HG03064 (cell line): ENCODE measurements around the gene RUNX3.

Experiments used
- ATAC-seq: cut with Tn5 transposase; IDR thresholded peaks from one replicate; pipeline ENCODE4 v1.9.1; 2021; ENCODE audit warnings: low read depth; ENCODE audit not compliant: unreplicated experiment

Gene RUNX3

DNA sequence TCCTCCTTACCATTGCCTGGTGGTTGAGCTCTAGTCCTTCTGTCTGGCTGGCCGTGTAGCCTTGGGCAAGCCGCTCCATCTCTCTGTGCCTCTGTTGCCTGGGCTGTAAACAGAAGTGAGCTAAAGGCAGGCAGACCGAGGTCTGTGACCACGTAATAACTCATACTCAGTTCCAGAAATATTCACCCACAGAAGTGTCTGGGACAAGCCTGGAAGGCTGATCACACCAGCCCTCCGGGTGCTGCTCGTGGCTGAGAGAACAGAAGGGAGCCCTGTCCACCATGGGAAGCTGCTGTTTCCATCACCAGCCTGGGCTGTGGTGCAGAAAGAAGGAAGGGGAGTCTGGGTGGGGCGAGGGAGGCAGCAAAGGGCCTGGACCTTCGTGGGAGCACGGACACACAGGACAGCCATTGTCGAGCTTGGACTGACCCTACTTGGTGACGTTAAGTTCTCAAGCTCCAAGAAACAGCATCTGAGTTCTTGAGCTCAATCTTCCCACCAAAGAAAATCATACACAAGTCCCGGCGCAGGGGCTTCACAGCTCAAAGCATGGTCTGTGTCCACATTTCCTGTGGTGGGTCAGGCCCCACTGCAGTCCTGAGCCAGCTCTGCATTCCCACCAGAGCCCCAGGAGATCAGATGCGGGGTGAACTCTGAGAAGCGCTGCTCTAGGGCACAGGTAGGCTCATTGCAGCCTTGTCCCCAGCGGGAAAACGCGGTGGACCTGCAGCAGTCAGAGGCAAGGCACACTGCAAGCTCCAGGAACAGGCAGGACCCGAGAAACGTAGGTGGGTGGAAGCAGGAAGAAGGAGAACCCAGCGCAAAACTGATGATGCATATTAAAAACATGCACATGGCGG, 61.8 kb downstream of the RUNX3 start:
- no peak for ATAC-seq

DNA sequence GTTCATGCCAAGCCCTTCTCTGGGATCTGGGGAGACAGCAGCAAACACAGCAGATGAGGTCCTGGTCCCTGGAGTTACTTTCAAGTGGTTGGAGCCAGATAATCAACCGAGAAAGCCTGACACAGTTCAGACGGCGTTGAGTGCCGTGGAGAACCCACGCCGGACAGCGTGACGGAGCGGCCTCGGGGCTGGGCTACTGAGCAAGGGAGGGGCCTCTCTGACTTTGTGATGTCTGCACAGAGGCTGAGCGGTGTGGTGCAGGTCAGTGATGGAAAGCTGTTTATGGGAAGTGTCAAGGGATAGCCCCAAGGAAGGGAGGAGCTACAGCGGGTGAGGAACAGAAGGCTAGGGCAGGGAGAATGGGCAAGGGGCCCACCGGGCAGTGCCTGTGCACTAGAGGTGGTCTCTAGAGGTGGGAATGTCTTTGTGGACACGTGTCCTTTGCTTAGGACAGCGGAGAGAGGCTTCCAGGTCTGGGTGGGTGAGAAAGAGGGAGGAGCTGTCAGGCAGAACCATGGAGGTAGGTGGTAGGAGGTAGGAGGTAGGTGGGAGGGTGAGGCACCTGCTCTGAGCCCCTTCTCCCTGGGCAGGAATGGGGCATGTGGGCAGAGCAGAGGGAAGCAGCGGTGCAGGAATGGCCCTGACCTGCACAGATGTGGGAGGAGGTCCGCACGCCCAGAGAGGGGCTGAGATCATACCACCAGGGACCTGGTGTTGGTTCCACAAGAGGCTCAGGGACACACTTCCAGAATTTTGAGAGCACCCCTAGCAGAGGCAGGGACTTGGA, 62.8 kb downstream of the RUNX3 start:
- ATAC-seq: no peak

DNA sequence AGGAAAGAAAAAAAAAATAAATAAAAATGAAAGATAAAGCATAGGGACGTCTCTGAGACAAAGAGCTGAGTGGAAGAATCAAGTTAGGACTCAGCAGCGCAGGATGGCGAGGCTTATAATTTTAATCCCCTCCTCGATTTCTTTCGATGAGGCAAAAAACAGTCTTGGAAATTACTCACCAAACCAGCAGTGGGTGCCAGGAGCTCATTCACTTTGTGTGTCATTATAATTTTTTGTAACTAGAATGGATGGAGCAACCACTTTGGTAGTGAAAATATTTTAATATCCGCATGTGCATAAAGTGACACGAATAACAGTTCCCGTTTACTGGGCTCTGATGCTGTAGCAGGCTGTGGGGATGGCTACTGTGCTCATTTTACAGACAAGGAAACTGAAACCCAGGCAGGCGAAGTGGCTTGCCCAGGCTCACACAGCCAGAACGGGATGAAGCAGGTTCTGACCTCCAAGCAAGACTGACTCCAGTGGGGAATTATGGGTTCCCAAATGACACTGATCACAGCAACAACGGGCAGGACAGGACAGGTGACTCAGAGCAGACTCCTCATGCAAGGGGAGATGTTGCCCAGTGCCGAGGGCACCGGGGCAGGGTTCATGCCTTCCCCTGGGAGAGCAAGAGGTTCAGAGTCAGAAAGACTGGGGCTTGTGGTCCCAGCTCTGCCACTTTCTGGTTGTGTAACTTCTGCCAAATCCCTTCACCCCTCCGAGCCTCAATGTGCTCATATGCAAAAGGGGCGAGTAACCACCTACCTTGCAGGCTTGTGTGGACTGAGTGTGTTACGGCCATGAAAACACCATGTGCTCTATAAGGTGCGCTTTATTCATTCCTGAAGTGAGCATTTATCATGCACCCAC, 63.6 kb downstream of the RUNX3 start:
- ATAC-seq: no peak

DNA sequence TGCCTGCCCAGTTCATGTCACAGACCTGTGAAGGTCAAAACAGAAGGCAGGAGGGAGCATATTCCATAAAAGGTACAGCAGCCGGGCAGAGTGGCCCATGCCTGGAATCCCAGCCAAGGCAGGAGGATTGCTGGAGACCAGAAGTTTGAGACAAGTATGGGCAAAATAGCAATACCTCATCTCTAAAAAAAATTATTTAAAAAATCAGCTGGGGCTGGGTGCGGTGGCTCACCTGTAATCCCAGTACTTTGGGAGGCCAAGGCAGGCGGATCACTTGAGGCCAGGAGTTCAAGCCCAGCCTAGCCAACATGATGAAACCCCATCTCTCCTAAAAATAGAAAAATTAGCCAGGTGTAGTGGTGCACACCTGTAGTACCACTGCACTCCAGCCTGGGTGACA, 64.5 kb downstream of the RUNX3 start:
- no peak for ATAC-seq

DNA sequence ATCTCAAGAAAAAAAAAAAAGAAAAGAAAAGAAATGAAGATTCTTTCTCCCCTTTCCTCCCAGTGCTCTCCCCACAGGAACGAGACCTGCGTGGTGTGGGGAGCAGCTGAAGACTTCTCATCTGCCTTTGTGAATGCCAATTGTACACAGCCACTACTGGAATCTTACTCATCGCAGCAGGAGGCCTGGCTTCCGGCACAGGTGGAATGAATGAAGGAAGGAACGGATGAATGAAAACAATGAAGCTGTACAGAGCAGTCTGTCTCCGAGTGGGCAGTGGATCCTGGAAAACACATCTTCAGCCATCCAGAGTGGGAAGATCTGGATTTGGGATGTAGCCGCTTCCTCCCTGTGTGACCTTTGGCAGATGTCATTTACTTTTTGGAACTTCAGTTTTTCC, 64.9 kb downstream of the RUNX3 start:
- no peak for ATAC-seq

DNA sequence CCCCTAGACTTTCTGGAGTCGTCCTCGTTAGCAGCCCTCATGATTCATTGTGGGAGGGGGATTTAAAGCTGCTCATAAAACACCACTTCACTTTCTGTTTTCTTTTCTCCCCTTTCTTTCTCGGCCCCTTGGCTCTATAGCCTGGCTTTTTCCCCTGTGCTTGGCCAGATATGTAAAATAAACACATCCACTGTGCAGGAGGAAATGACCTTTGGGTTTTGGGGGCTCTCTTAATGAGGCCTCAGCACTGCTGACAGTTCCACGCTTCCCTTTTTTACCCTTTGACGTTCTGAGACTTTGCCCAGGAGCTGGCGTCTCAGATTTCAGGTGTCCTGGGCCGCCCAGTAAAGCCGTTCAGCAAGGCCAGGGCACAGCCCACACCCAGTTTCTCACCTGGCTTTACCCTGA, 65.7 kb downstream of the RUNX3 start:
- no peak for ATAC-seq

DNA sequence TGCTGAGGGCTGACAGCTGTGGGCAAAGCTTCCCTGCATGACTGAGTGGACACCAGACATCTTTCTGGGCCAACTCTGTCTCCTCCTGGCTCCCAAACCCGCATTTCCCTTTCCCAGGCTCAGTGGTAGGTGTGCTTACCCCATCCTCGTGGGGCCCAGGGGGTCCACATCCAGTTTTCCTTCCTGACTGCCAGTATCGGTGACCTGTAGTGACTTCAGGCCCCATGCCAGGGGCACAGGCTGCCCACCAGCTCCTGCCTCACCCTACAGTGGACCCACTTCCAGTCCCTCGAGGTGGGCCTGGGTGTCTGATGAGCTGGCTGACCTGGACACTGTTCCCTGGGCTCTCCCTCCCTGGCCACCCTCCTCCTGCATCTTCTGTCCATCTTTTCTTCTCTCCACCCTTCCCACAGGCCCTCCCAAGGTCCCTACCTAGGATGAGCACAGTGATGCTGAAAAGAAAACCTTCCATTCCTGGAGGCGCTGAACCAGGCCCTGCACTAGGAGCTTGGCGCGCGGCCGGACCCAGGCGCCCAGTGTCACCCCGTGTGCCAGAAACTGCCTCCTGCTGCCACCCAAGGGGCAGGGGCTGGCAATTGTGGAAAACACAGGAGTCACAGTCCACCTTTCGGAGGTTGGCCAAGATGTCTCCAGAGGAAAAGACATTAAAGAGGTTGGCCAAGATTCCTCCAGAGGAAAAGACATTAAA, 67.1 kb downstream of the RUNX3 start:
- ATAC-seq: no peak

DNA sequence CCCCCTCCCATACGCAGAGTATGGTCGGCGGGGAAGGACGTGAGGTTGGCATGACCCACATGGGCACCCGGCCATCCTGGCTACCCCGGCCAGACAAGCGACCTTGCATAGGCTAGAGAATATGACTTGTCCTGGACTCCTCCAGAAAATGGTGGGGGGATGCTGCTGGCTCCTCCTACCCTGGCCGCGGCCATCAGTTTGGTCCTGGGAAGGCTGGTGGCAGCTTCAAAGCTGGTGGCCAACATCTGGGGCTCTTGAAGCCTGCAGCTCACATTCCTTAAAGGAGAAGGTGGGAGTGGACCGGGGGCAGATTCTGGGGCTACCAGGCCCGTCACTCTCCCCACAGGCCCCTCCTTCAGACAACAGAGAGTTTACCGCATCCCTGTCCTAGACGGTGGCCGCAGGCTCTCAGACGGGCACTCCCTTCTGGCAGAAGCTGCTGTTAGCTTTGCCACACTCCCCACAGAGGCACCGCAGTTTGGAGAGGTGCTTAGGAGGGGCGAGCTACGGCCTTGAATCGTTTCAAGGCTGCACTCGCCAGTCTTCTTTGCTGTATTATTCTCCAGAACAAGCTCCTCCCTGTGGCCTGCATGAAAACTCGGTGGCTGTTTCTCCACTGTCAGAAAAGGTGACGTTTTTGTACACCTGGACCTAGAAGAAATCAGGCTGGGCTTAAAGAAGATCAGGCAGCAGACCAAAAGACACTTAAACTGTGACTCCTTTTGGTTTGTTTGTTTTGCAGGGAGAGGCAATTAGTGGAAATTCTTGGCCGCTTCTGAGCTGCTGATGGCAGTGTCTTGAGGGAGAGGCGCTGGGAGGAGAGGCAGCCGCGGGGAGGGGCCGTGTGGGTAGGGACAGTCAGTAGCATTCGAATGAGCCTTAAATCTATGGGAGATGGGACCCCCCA, 68.0 kb downstream of the RUNX3 start:
- ATAC-seq: no peak

DNA sequence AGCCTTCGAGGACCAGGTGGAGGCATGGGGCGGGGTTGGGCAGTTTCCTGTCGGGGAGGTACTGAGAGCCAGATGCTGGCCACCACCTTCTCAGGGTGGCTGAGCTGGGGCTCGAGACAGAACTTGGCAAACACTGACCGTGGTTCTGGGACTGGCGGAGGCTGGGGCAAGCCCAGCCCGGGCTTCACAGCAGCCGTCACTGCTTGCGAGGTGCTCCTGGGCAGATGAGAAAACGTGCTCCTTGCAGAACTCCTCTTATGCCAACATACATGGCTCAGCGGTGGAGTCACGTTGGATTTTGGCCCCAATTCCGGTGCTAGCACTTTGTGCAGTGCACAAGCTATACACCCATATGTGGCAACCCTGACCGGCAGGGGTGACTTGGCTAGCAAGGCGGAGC, 69.2 kb downstream of the RUNX3 start:
- ATAC-seq: no peak

DNA sequence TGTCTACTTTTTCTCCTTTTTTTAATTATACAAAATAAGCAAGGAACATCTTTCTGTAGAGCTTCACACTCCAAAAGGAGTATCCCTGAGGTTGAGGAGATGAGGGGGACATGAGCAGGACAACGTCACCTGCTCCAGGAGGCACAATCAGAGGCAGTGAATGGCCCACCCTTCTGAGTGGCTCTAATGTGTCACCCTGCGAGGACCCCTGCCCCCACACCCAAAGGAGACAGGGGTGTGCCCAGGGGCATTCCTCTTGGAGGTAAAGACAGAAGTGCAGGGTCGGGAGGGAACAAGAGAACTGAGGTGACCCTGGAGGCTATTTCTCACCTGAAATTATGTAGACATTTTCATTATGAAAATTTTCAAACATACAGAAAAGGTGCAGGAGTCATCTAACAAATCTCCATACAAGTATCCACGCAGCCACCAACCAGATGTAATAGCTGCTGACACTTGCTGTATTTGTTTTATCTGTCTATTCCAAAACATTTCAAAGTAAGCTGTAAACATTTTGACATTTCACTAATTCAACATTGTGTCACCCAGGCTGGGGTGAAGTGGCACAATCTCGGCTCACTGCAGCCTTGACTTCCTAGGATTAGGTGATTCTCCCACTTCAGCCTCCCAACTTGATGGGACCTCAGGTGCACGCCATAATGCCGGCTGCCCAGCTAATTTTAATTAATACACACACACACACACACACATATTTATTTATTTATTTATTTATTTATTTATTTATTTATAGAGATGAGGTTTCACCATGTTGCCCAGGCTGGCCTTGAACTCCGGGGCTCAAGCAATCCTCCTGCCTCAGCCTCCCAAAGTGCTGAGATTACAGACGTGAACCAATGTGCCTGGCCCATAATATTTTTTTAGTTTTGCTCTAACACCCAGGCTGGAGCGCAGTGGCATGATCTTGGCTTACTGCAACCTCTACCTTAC, 70.7 kb downstream of the RUNX3 start:
- ATAC-seq: no peak

DNA sequence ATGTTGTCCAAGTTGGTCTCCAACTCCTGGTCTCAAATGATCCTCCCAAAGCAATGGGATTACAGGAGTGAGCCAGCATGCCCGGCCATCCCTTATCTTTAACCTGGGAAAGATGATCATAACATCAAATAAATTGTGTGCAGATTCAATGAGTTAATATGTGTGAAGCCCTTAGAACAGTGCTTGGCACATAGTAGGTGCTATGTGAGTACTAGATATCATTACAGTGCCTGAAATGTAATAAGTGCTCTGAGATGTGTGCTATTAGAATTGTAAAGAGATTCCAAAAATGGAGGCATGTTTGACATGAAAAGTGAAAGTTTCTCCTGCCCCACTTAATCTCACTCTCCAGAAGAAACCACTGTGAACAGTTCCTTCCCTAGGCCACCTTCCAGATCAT, 71.8 kb downstream of the RUNX3 start:
- no peak for ATAC-seq

DNA sequence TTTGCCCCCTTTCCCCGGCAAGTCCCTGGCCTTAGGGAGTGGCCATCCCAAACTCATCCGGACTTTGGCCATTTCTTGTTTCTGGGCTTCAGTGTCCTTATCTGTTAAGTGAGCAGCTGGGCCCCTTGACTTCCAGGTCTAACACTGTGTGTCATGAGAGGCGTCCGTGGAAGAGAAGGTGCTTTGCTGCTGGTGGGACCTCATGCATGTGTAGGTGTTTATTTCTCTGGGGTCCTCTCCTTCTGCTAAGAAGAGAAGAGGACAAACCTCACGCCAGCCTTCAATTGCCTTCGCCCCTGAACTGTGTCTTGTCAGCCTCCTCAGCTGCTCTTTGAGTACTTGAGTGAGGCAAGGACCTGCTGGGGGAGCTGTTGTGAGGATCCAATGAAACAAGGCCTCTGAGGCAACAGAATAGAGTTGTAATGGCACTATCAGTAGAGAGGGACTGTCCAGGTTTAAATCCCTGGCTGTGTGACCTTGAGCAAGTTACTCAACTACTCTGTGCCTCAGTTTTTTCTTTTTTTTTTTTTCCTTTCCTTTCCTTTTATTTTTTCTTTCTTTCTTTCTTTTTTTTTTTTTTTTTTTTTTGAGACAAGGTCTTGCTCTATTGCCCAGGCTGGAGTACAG, 72.5 kb downstream of the RUNX3 start:
- no peak for ATAC-seq

DNA sequence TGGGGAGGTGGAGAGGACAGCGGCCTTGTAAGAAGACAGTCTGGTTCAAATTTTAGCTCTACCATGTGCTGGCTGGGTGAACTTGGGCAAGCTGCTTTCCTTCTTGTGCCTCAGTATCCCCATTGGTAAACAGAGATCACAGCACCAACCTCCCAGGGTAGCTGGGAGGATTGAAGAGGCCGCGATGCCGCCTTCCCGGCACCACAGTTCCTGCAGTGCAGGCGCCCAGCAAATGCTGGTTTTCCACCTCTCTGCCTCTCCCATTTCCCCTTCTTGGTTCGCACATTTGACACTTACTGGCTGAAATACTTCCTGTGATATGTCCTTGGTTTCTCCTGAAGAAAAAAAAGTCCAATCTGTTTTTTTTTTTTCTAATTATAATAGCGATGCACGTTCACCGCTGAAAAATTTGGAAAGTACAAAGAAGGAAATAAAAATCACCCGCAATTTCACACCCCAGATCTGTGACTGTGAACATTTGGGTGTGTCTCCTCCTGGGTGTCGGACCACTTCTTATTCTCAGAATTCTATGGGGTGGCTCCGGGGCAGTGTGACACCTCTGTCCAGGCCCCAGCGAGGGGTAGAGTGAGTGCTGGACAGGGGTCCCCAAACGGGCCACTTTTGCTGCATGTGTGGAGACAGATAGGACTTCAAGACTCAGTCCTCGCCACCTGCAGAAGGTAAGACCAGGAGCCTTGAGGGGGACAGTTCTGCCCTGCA, 73.1 kb downstream of the RUNX3 start:
- ATAC-seq: no peak

DNA sequence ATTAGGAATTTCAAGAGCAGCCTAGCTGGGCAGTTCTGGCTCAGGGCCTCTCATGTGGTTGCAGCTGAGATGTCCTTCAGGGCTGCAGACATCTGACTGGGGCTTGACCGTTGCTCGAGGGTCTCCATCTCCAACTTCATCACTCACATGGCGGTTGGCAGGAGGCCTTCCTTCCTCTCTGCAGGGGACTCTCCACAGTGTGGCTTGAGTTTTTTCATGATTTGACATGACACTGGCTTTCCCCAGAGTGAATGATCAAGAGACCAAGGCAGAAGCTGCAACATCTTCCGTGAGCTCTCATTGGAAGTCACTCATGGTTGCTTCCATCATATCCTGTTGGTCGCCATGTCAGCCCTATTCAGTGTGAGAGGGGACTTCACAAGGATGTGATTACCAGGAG, 74.6 kb downstream of the RUNX3 start:
- no peak for ATAC-seq

DNA sequence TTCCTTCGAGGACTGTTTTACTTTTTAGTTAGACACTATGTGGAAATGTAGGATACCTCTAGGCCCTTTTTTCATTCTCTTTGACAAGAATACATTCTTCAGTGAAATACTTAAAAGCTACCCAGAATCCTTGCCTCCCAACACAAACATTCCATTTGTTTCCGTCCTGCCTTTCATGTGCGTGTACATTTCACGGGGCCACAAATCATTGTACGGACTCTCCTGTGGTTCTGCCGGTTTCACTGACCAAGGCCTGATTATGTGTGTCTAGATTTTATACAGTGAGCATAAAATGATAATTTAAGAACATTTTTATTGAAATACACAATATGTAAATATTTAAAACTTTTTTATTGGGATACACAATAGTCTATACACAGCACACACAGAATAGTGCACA, 76.4 kb downstream of the RUNX3 start:
- no peak for ATAC-seq

DNA sequence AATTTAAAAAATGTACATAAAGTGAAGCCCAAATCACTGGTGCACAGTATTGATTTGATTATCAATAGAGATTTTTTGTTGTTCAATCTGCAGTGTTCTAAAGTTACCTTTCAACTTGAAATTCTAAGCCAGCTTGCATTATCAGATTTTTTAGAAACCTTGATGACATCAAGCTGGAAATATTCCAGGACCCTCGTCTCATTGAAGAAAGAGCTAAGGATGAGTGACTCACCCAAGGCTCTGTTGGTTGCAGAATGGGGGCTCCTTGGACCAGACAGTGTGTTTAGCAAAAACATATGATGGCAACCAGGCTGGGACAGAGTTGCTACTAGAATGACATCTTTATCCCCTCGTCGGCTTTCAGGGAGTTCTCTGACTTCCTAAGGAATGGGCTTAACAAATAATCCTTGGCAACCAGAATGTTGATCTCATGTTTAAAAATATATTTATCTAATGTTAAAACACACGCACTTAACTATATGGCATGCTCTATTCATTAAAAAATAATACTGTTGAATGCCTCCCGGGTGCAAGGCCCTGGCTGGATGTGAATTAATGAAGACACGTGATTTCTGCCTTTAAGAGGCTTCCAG, 79.7 kb downstream of the RUNX3 start:
- no peak for ATAC-seq
